MM.1S (cell line): ENCODE results near the gene TSPEAR.

Experiments
- DNase-seq: peaks from one replicate; pipeline ENCODE4 v3.0.0-alpha.2; 2015
- H2AFZ ChIP-seq: fragments of 300-600 bp; sonication (generic); 2 replicates; pipeline ENCODE4 v1.6.0; 2016; ENCODE audit warnings: antibody characterized with exemption, low read length
- H3F3A ChIP-seq: fragments of 300-600 bp; sonication (generic); 2 replicates; pipeline ENCODE4 v1.6.1; 2016; ENCODE audit warnings: mild to moderate bottlenecking, antibody characterized with exemption, low read length, moderate library complexity, mixed read lengths; ENCODE audit not compliant: insufficient read depth
- H3K27ac ChIP-seq: fragments of 300-600 bp; sonication (generic); 2 replicates; pipeline ENCODE4 v1.5.1; 2016; ENCODE audit warnings: mild to moderate bottlenecking, low read length
- H3K27me3 ChIP-seq: fragments of 300-600 bp; sonication (generic); replicated peaks from 2 replicates; pipeline ENCODE4 v1.6.0; 2016; ENCODE audit warnings: low read length; ENCODE audit not compliant: insufficient read depth
- H3K36me3 ChIP-seq: fragments of 300-600 bp; sonication (generic); replicated peaks from 2 replicates; pipeline ENCODE4 v1.6.1; 2016; ENCODE audit warnings: mild to moderate bottlenecking, low read length, mixed read lengths; ENCODE audit not compliant: insufficient read depth
- H3K4me1 ChIP-seq: fragments of 300-600 bp; sonication (generic); 2 replicates; pipeline ENCODE4 v1.6.1; 2016; ENCODE audit warnings: low read length, mixed read lengths
- H3K4me2 ChIP-seq: fragments of 300-600 bp; sonication (generic); 2 replicates; pipeline ENCODE4 v1.6.0; 2016; ENCODE audit warnings: low read depth, low read length
- H3K4me3 ChIP-seq: fragments of 300-600 bp; sonication (generic); 2 replicates; pipeline ENCODE4 v1.5.1; 2016; ENCODE audit warnings: low read length, mixed read lengths
- H3K79me2 ChIP-seq: fragments of 300-600 bp; sonication (generic); 2 replicates; pipeline ENCODE4 v1.6.1; 2016; ENCODE audit warnings: mixed run types, low read length, mixed read lengths
- H3K9ac ChIP-seq: fragments of 300-600 bp; sonication (generic); 2 replicates; pipeline ENCODE4 v1.6.1; 2016; ENCODE audit warnings: low read length, mixed read lengths
- H3K9me2 ChIP-seq: fragments of 300-600 bp; sonication (generic); replicated peaks from 2 replicates; pipeline ENCODE4 v1.6.1; 2016; ENCODE audit warnings: mild to moderate bottlenecking, low read length, mixed read lengths; ENCODE audit not compliant: insufficient read depth
- H3K9me3 ChIP-seq: fragments of 300-600 bp; sonication (generic); replicated peaks from 2 replicates; pipeline ENCODE4 v1.6.1; 2016; ENCODE audit warnings: mild to moderate bottlenecking, low read length, mixed read lengths; ENCODE audit not compliant: insufficient read depth
- H4K20me1 ChIP-seq: fragments of 300-600 bp; sonication (generic); 2 replicates; pipeline ENCODE4 v1.6.1; 2016; ENCODE audit warnings: mild to moderate bottlenecking, low read length, moderate library complexity, mixed read lengths; ENCODE audit not compliant: insufficient read depth
- EZH2 ChIP-seq: fragments of 300-600 bp; sonication (generic); optimal IDR thresholded peaks from 2 replicates; pipeline ENCODE3; 2017; ENCODE audit warnings: low read depth, mild to moderate bottlenecking, antibody characterized with exemption, low read length, mixed read lengths
- EZH2phosphoT487 ChIP-seq: fragments of 300-600 bp; sonication (generic); IDR thresholded peaks from 2 replicates; pipeline ENCODE4 v1.6.1; 2018; ENCODE audit warnings: antibody characterized with exemption, low read length
- TF ChIP-seq, protein P1 (sequence below): fragments of 300-600 bp; sonication (generic); IDR thresholded peaks from 2 replicates; pipeline ENCODE4 v1.5.1; 2016; ENCODE audit warnings: antibody characterized with exemption, low read length, mixed read lengths

The TSPEAR gene

GRCh38 chr21:44656868-44657267 lies 54.5 kb downstream of the TSPEAR start:
- H3K4me3 ChIP-seq: no peak overlapping the region
- H2AFZ ChIP-seq: no peak overlapping the region
- H3K4me2 ChIP-seq: peak overlapping the region; percentile 33; the same call in 1 of the 2 replicates
- H3K27me3 ChIP-seq: peaks cover 76% of the 10 kb centered on the region
- H4K20me1 ChIP-seq: no peaks in the 10 kb centered on the region
- H3K27ac ChIP-seq: no peak overlapping the region
- H3K36me3 ChIP-seq: no peaks in the 10 kb centered on the region
- H3K4me1 ChIP-seq: no peaks in the 10 kb centered on the region
- no peaks in the 10 kb centered on the region for H3K9me2 ChIP-seq
- no peaks in the 10 kb centered on the region for H3F3A ChIP-seq
- TF ChIP-seq, protein P1, sequence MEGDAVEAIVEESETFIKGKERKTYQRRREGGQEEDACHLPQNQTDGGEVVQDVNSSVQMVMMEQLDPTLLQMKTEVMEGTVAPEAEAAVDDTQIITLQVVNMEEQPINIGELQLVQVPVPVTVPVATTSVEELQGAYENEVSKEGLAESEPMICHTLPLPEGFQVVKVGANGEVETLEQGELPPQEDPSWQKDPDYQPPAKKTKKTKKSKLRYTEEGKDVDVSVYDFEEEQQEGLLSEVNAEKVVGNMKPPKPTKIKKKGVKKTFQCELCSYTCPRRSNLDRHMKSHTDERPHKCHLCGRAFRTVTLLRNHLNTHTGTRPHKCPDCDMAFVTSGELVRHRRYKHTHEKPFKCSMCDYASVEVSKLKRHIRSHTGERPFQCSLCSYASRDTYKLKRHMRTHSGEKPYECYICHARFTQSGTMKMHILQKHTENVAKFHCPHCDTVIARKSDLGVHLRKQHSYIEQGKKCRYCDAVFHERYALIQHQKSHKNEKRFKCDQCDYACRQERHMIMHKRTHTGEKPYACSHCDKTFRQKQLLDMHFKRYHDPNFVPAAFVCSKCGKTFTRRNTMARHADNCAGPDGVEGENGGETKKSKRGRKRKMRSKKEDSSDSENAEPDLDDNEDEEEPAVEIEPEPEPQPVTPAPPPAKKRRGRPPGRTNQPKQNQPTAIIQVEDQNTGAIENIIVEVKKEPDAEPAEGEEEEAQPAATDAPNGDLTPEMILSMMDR: no peak
- TF ChIP-seq EZH2 (no peak), EZH2phosphoT487 (no peak)
- no peak overlapping the region for H3K9ac ChIP-seq
- DNase-seq: no peak
- no peaks in the 10 kb centered on the region for H3K79me2 ChIP-seq
- no peaks in the 10 kb centered on the region for H3K9me3 ChIP-seq

- H3K9me3 ChIP-seq: no peaks in the 10 kb centered on the region
- peaks cover 82% of the 10 kb centered on the region for H3K27me3 ChIP-seq
- no peaks in the 10 kb centered on the region for H3K36me3 ChIP-seq
- H3K79me2 ChIP-seq: no peaks in the 10 kb centered on the region
- H3K4me1 ChIP-seq: no peaks in the 10 kb centered on the region
- no peaks in the 10 kb centered on the region for H3K9me2 ChIP-seq
- H3K27ac ChIP-seq: no peak within 1 kb of the TSS
- H2AFZ ChIP-seq: no peak within 1 kb of the TSS
- no peak within 1 kb of the TSS for H3K4me2 ChIP-seq
- no peaks in the 10 kb centered on the region for H3F3A ChIP-seq
- H3K9ac ChIP-seq: no peak within 1 kb of the TSS
- DNase-seq: no peak
- no peak within 1 kb of the TSS for H3K4me3 ChIP-seq
- TF ChIP-seq EZH2: no peak
- TF ChIP-seq, protein P1: no peak
- no peak for TF ChIP-seq EZH2phosphoT487
- H4K20me1 ChIP-seq: no peaks in the 10 kb centered on the region
Observed at GRCh38 chr21:44654576-44655175, 56.7 kb downstream of the TSPEAR start, which contains the start of gene KRTAP12-4. TSS of gene KRTAP12-4 (minus strand) at chr21:44654659. CDS start at chr21:44654614, 45 bp downstream.

- Histone ChIP-seq H3K36me3 (no peaks in the 10 kb centered on the region), H3K9me2 (no peaks in the 10 kb centered on the region), H2AFZ (no peak overlapping the region), H3K4me3 (no peak overlapping the region), H3K4me1 (no peaks in the 10 kb centered on the region), H3K27me3 (peaks cover 83% of the 10 kb centered on the region), H3F3A (no peaks in the 10 kb centered on the region), H3K27ac (no peak overlapping the region), H3K79me2 (no peaks in the 10 kb centered on the region), H3K9ac (no peak overlapping the region), H3K9me3 (no peaks in the 10 kb centered on the region), H3K4me2 (no peak overlapping the region), H4K20me1 (no peaks in the 10 kb centered on the region)
- TF ChIP-seq EZH2: no peak
- no peak for TF ChIP-seq EZH2phosphoT487
- TF ChIP-seq, protein P1: no peak
- no peak for DNase-seq
Observed at GRCh38 chr21:44653656-44654575, 57.5 kb downstream of the TSPEAR start.
